SK-N-SH (cell line): ENCODE measurements around the gene PARD3.

Experiments
- CTCF ChIP-seq: fragments of 200-600 bp; sonication (generic); IDR thresholded peaks from 2 replicates; pipeline ENCODE4 v1.6.1; 2017; ENCODE audit warnings: antibody characterized with exemption, mild to moderate bottlenecking, moderate library complexity
- MAX ChIP-seq: IDR thresholded peaks from 2 replicates; pipeline ENCODE4 v1.4.0; 2012; ENCODE audit warnings: low read depth
- PBX3 ChIP-seq: IDR thresholded peaks from 2 replicates; pipeline ENCODE4; 2012
- RCOR1 ChIP-seq: fragments of 150-350 bp; IDR thresholded peaks from 2 replicates; pipeline ENCODE4 v1.6.1; 2017; ENCODE audit warnings: antibody characterized with exemption, low read length
- TEAD4 ChIP-seq: IDR thresholded peaks from 2 replicates; pipeline ENCODE4 v1.4.0; 2012; ENCODE audit warnings: mild to moderate bottlenecking, borderline replicate concordance; ENCODE audit not compliant: insufficient read depth

DNA sequence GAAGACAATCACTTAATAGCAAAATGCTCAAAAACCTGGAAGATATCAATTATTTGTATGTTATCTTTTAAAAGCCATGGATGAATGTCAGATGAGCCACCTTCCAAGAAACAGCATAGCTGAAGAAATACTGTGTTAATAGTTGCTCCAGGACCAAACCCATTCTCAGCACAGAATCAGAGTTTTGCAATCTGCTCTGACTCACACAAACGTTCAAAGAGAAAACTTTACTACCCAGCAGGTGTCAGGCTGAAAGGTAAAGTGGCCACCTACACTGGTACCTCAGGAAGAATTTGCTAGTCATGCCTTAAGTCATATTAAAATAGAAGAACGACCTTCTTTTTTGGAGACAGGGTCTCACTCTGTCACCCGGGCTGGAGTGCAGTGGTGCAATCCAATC lies 526.5 kb downstream of the PARD3 start:
- TF ChIP-seq CTCF (no peak), RCOR1 (no peak), PBX3 (no peak), TEAD4 (no peak), MAX (no peak)
